ENCODE results near the gene MAST2. TPM values are rescaled to one million over a fixed set of nuclear protein-coding genes. Genes with fewer than 3 reads are reported as not detected.

MAST2 gene
- total RNA-seq, 2 donors from 2014 or later, result 25.2 to 81.3 TPM

- no peaks in the 10 kb centered on the region for H3K27me3 ChIP-seq (replicated peaks; ENCODE audit: insufficient read depth)
- TF ChIP-seq POLR2AphosphoS5 (IDR thresholded peaks at IDR 0.05) (no peak), POLR2A (IDR thresholded peaks at IDR 0.05) (no peak), CTCF (IDR thresholded peaks at IDR 0.05) (no peak)
- H3K27ac ChIP-seq, result no peak overlapping the region
- H3K36me3 ChIP-seq, result no peaks in the 10 kb centered on the region
- H3K4me1 ChIP-seq (replicated peaks), result no peaks in the 10 kb centered on the region
- H3K9me3 ChIP-seq, result no peaks in the 10 kb centered on the region
- no peak overlapping the region for H3K4me3 ChIP-seq
- no peak for DNase-seq (ENCODE audit: low spot score)
- intact Hi-C loops (cut with DNase I), result no loop called here
- WGBS, result 95% methylated on average over 4 of the region's 4 CpGs
Observed at GRCh38 chr1:45987204-45987603, 183.8 kb downstream of the MAST2 start.

GRCh38 chr1:45989249-45989648 lies 185.8 kb downstream of the MAST2 start:
- H3K36me3 ChIP-seq, result no peaks in the 10 kb centered on the region
- no peak overlapping the region for H3K4me3 ChIP-seq
- 97% methylated on average over 2 of the region's 2 CpGs for WGBS
- H3K9me3 ChIP-seq, result no peaks in the 10 kb centered on the region
- no peak for DNase-seq (ENCODE audit: low spot score)
- TF ChIP-seq POLR2A (IDR thresholded peaks at IDR 0.05) (no peak), CTCF (IDR thresholded peaks at IDR 0.05) (no peak), POLR2AphosphoS5 (IDR thresholded peaks at IDR 0.05) (no peak)
- no peaks in the 10 kb centered on the region for H3K4me1 ChIP-seq (replicated peaks)
- no peaks in the 10 kb centered on the region for H3K27me3 ChIP-seq (replicated peaks; ENCODE audit: insufficient read depth)
- intact Hi-C loops (cut with DNase I), result no loop called here
- no peak overlapping the region for H3K27ac ChIP-seq

- Histone ChIP-seq H3K27ac (no peak overlapping the region), H3K36me3 (no peaks in the 10 kb centered on the region), H3K27me3 (replicated peaks; ENCODE audit: insufficient read depth) (no peaks in the 10 kb centered on the region), H3K9me3 (no peaks in the 10 kb centered on the region), H3K4me1 (replicated peaks) (no peaks in the 10 kb centered on the region), H3K4me3 (no peak overlapping the region)
- 91% methylated on average over 6 of the region's 6 CpGs for WGBS
- TF ChIP-seq POLR2AphosphoS5 (IDR thresholded peaks at IDR 0.05) (no peak), POLR2A (IDR thresholded peaks at IDR 0.05) (no peak), CTCF (IDR thresholded peaks at IDR 0.05) (no peak)
- intact Hi-C loops (cut with DNase I), result no loop called here
- DNase-seq (ENCODE audit: low spot score), result no peak
Observed at GRCh38 chr1:45994423-45994822, 191.0 kb downstream of the MAST2 start.

- TF ChIP-seq POLR2AphosphoS5 (IDR thresholded peaks at IDR 0.05) (no peak), CTCF (IDR thresholded peaks at IDR 0.05) (no peak), POLR2A (IDR thresholded peaks at IDR 0.05) (no peak)
- H3K27ac ChIP-seq, result no peak overlapping the region
- no peaks in the 10 kb centered on the region for H3K27me3 ChIP-seq (replicated peaks; ENCODE audit: insufficient read depth)
- DNase-seq (ENCODE audit: low spot score), result no peak
- H3K9me3 ChIP-seq, result no peaks in the 10 kb centered on the region
- no peak overlapping the region for H3K4me3 ChIP-seq
- no peaks in the 10 kb centered on the region for H3K36me3 ChIP-seq
- WGBS, result 78% methylated on average over 8 of the region's 8 CpGs
- intact Hi-C loops (cut with DNase I), result no loop called here
- H3K4me1 ChIP-seq (replicated peaks), result no peaks in the 10 kb centered on the region
Observed at GRCh38 chr1:45995298-45995697, 191.9 kb downstream of the MAST2 start.

- no peak for TF ChIP-seq POLR2AphosphoS5 (IDR thresholded peaks at IDR 0.05)
- TF ChIP-seq POLR2A (IDR thresholded peaks at IDR 0.05), result no peak
- TF ChIP-seq CTCF (IDR thresholded peaks at IDR 0.05), result no peak
- no peak for DNase-seq (ENCODE audit: low spot score)
- intact Hi-C loops (cut with DNase I), result no loop called here
- no peaks in the 10 kb centered on the region for H3K36me3 ChIP-seq
- no peaks in the 10 kb centered on the region for H3K27me3 ChIP-seq (replicated peaks; ENCODE audit: insufficient read depth)
- H3K27ac ChIP-seq, result no peak overlapping the region
- no peak overlapping the region for H3K4me3 ChIP-seq
- no peaks in the 10 kb centered on the region for H3K4me1 ChIP-seq (replicated peaks)
- 59% methylated on average over 3 of the region's 3 CpGs for WGBS
- H3K9me3 ChIP-seq, result no peaks in the 10 kb centered on the region
Observed at GRCh38 chr1:45998020-45998617, 194.7 kb downstream of the MAST2 start.

Measured in prostate gland (tissue), 2 donors.